ENCODE measurements around the gene RPS2.

RPS2 gene

DNA sequence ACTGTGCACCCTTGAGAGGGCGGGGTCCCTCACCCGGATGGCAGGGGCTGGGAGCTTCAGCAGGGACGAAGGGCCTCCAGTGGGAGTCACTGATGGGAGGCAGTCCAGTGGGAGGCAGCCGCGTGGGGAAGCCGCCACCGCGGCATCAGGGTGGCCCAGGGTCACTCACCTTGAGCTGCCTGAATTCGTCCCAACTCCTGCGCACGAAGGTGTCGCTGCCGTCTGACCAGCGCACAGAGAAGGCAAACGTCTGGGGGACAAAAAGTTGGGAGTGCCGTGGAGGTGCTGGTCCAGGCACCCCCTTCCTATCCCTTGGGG is 16.1 kb upstream of the RPS2 start:
- DNase-seq, result no peak

DNA sequence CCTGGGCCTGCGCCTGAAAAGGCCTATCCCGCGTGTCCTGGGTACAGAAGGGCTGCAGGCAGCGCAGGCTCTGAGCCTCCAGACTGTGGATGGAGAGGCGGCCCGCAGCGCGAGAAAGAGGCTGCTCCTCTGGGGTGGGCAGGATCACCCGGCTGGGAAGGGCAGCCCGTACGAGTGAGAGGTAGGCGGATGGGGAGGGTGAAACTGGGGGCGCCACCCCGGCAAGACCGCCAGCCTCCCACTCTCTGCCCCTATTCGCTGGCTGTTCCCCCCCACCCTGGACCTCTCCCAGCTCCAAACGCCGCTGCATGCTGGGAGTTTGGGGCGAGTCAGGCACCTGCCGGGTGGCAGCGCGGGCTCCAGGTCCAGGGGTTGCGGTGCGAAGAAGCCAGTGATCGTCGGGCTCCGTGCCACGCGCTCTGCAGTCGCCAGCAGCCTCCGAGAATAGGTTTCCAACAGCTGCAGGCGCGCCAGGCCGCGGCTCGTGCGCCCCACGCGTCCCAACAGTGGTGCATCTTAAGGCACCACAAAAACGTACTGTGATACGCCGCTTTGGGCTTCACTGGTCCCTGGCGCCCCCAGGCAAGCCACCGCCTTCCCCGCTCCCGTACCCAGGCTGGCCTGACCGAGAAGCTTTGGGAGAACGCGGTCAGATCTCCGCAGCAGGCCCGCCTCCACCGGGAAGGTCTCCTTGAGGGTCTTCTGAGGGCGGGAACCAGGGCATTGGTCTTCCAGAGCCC is 15.6 kb upstream of the RPS2 start:
- DNase-seq, result no peak

GRCh38 chr16:1979271-1980029 is 14.8 kb upstream of the RPS2 start:
- DNase-seq, result no peak

DNA sequence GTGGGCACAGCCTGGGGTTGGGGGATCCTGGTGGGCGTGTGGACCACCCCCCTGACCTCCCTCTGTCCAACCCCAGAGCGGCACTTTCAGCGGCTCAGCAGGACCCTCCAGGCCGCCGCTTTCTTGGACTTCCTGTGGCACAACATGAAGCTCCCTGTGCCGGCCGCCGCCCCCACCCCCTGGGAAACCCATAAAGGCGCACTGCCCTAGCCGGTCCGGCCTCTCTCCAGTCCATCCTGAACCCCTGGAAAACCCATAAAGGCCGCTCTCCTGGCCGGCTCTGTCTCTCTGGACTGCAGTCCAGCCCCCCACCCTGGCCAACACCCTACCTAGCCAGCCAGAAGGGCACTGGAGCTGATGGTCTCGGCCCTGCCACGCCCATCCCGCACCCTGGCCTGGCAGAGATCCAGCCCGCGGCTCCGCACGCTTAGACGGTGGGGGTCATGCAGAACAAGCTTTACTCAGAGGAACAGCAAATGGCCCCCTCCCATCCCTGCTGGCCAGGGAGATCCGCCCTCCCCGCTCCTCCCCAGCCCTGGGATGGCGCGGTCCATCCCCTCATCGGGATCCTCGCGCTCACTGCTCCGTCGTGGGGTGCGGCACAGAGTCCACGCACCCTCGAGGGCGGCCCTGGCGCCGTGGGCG is 14.0 kb upstream of the RPS2 start:
- no peak for DNase-seq

DNA sequence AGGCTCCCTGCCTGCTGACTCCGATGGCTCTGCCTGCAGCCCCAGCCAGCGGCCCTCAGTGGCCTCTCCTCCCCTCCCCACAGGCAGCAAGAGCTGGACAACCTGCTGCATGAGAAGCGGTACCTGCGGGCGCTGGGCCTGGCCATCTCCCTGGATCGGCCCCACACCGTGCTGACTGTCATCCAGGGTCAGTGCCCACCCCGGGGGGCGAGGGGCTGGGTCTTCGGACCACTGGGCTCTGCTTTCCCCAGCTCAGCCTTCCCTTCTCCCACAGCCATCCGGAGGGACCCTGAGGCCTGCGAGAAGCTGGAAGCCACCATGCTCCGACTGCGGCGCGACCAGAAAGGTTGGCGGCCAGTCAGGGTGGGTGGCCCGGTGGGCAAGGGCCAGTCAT is 13.2 kb upstream of the RPS2 start:
- DNase-seq, result no peak

- no peak for DNase-seq
Measured at GRCh38 chr16:1976951-1977874, 12.6 kb upstream of the RPS2 start.

DNA sequence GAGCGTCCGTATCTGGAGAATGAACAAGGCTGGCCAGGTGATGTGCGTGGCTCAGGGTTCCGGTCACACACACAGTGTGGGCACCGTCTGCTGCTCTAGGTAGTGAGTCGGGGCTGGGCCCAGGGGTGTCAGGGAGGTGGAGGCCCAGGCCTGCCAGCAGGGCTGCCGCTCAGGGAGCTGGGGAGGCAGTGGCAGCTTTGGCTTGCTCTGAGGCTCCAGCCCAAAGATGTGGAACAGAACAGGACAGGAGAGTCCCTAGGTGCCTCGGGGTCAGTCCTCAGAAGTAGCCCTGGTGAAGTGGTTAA is 11.5 kb upstream of the RPS2 start:
- DNase-seq, result no peak

DNA sequence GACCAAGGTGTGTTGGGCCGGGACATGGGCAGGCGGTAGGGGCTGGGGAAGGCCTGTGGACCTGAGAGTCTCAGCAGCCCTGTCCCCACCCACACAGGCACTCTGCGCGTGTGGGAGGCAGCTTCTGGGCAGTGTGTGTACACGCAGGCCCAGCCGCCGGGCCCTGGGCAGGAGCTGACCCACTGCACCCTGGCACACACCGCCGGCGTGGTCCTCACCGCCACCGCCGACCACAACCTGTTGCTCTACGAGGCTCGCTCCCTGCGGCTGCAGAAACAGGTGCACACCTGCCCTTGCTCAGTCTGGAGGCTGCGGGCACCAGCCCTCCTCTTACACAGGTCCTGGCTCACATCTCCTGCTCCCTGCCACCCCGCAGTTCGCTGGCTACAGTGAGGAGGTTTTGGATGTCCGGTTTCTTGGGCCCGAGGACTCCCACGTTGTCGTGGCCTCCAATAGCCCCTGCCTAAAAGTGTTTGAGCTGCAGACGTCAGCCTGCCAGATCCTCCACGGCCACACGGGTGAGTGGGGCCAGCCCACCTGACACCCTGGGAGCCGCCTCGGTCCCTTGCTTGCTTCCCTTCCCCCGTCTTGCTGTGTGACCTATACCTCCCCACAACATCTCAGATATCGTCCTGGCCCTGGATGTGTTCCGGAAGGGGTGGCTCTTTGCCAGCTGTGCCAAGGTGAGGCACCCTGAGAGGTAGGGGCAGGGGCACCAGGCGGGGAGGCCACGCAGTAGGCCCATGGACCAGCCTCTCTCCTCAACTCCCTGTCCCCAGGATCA is 11.0 kb upstream of the RPS2 start:
- DNase-seq, result no peak

- DNase-seq, result no peak
Measured at GRCh38 chr16:1974157-1975070, 9.8 kb upstream of the RPS2 start.

DNA sequence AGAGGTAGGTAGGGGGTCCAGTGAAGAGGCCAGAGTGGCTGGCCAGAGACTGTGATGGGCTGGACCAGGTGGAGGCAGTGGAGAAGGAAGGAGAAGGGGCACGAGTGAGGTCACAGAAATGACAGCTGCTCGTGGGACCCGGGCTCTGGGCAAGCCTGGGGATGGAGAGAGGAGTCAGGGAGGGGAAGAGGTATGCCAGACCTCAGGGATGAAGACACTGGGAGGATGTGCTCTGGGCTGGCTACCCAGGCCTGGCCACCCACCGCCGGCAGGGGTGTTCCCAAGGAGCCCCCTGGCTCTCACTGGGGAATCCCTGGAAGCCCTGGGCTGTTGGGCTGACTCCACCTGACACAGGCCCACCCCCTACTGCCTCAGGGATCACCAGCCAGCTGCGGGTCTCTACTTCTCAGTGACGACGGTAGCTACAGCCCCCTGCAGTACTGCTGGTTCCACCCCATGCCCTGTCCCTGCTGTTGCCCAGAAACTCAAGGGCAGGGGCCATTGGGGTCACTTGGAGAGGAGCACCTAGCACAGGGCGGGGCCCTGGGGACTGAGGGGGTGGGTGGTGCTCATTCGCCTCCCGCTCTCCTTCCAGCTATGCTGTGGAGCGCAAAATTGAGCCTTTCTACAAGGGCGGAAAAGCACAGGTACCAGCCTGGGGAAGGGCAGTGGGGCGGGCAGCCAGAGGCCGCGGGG is 9.0 kb upstream of the RPS2 start:
- no peak for DNase-seq

GRCh38 chr16:1972490-1972877 is 7.9 kb upstream of the RPS2 start:
- no peak for DNase-seq

DNA sequence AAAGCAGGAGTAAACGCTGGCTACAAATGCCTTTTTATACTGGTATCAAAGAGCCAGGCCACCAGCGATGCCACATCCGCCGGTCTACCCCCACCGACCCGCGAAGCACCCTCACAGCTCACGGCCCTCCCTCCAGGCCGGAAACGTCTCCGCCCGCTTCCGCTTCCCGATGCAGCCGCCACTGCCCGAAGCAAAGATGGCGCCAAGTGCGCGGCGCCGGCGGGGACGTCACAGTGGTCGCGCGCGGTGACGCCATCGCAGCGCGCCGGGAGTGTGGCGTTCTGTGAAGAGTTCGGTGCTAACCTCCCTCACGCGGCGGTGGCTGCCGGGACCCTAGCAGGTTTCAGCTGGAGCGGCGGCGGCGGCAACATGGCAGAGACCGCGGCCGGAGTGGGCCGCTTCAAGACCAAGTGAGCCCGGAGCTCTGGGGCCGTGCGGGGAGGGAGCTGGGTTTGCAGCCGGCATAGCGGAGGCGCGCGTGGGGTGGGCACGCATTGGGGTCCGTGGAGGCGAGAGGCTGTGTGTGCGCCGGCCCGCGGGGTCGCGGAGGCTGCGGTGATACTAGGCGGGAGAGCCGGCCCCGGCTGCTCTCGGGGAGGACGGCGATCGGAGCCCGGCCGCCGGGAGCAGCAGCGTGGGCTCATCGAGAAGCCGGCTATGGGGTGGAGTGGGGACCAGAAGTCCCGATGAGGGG is 7.3 kb upstream of the RPS2 start, which contains the start of gene TBL3:
Gene TBL3, plus strand, starts transcription at position 258 of the 694 bp plus-strand sequence. Its CDS starts 112 bp downstream, at position 370.
- peak; percentile 83 to 90 for DNase-seq

- no peak for DNase-seq
Measured at GRCh38 chr16:1968146-1968953, 3.7 kb upstream of the RPS2 start.

- DNase-seq, result no peak
Measured at GRCh38 chr16:1966460-1966859, 1.8 kb upstream of the RPS2 start, which contains the start of gene RNF151. RNF151 (plus strand) TSS chr16:1966856; CDS start chr16:1966882, 26 bp downstream.

- no peak for DNase-seq
Measured at GRCh38 chr16:1965396-1966001, 873 bp upstream of the RPS2 start.

- DNase-seq, result no peak
Measured at GRCh38 chr16:1963806-1964505, 670 bp downstream of the RPS2 start.

All from SHP77 (cell line).